Karpas-422 (cell line): ENCODE data around the gene GSPT1. TPM values are rescaled to one million over a fixed set of nuclear protein-coding genes. Genes with fewer than 3 reads are reported as not detected.
"Not testable (repeated sequence)": the region's sequence is repeated elsewhere in the genome, so short reads cannot be mapped to it uniquely, and the experiment has no call there.

ENCODE experiments used
- DNase-seq: peaks from one replicate; pipeline ENCODE4 v3.0.0-alpha.2; 2015
- H2AFZ ChIP-seq: fragments of 200-600 bp; sonication (generic); 2 replicates; pipeline ENCODE4 v1.6.1; 2014; ENCODE audit warnings: antibody characterized with exemption, low read length, mixed read lengths
- H3K27ac ChIP-seq: fragments of 200-600 bp; sonication (generic); 2 replicates; pipeline ENCODE4 v1.5.1; 2014; ENCODE audit warnings: mild to moderate bottlenecking, low read length, moderate library complexity
- H3K27me3 ChIP-seq: fragments of 200-600 bp; sonication (generic); 2 replicates; pipeline ENCODE4 v1.6.1; 2014; ENCODE audit warnings: low read length, mixed read lengths
- H3K36me3 ChIP-seq: fragments of 200-600 bp; sonication (generic); 2 replicates; pipeline ENCODE4 v1.6.1; 2014; ENCODE audit warnings: low read length, mixed read lengths; ENCODE audit not compliant: insufficient read depth
- H3K4me1 ChIP-seq: fragments of 200-600 bp; sonication (generic); 2 replicates; pipeline ENCODE4 v1.6.1; 2014; ENCODE audit warnings: mild to moderate bottlenecking, low read length, mixed read lengths
- H3K4me2 ChIP-seq: fragments of 200-600 bp; sonication (generic); 2 replicates; pipeline ENCODE4 v1.6.1; 2014; ENCODE audit warnings: low read length, low read depth, mild to moderate bottlenecking; ENCODE audit not compliant: poor library complexity, severe bottlenecking
- H3K4me3 ChIP-seq: fragments of 200-600 bp; sonication (generic); 2 replicates; pipeline ENCODE4 v1.5.1; 2014; ENCODE audit warnings: mild to moderate bottlenecking, antibody characterized with exemption, low read length, mixed read lengths
- H3K79me2 ChIP-seq: fragments of 200-600 bp; sonication (generic); 2 replicates; pipeline ENCODE4 v1.6.1; 2014; ENCODE audit warnings: mild to moderate bottlenecking, low read length, mixed read lengths
- H3K9ac ChIP-seq: fragments of 200-600 bp; sonication (generic); 2 replicates; pipeline ENCODE4 v1.6.0; 2014; ENCODE audit warnings: low read length
- H3K9me2 ChIP-seq: fragments of 200-600 bp; sonication (generic), shearing (Covaris generic); replicated peaks from 2 replicates; pipeline ENCODE4 v1.6.0; 2014; ENCODE audit warnings: mild to moderate bottlenecking, low read length, moderate library complexity; ENCODE audit not compliant: insufficient read depth
- H3K9me3 ChIP-seq: fragments of 300-700, 200-600 bp; sonication (generic); 2 replicates; pipeline ENCODE4 v1.6.1; 2014; ENCODE audit warnings: low read length, mixed read lengths
- H4K20me1 ChIP-seq: fragments of 200-600 bp; sonication (generic); 2 replicates; pipeline ENCODE4 v1.6.1; 2014; ENCODE audit warnings: mild to moderate bottlenecking, antibody characterized with exemption, low read length, low read depth; ENCODE audit not compliant: insufficient read depth
- total RNA-seq: library from RNA; depleted of rRNA; stranded (reverse); fragments of >200 nt; shearing (Covaris generic); gene quantifications from 2 replicates; pipeline ENCODE4 v1.2.3, GENCODE V29; 2014; ENCODE audit warnings: low replicate concordance; rRNA removed

The GSPT1 gene
- 66.5 and 80.2 TPM in 2 replicates for total RNA-seq

GRCh38 chr16:11915644-11916523 lies at the start of gene GSPT1:
Gene GSPT1, minus strand, starts transcription at chr16:11915956. Its CDS starts 236 bp downstream, at chr16:11915720.
- H3K36me3 ChIP-seq = peaks cover 13% of the 10 kb centered on the region

GRCh38 chr16:11964761-11965551 lies 49.2 kb upstream of the GSPT1 start, which contains the start of gene TNFRSF17:
Gene TNFRSF17, plus strand, starts transcription at chr16:11965210. Its CDS starts 115 bp downstream, at chr16:11965325.
- Histone ChIP-seq H3K79me2 (no peaks in the 10 kb centered on the region), H3K9ac (peak within 1 kb of the TSS; percentile 64), H3K36me3 (no peaks in the 10 kb centered on the region), H3K27me3 (no peaks in the 10 kb centered on the region), H3K27ac (peak within 1 kb of the TSS; percentile 85), H3K4me2 (peak within 1 kb of the TSS; percentile 94), H3K9me3 (no peaks in the 10 kb centered on the region), H4K20me1 (no peaks in the 10 kb centered on the region), H3K4me1 (peaks cover 54% of the 10 kb centered on the region), H3K9me2 (no peaks in the 10 kb centered on the region), H2AFZ (peak within 1 kb of the TSS; percentile 67), H3K4me3 (peak within 1 kb of the TSS; percentile 66)
- DNase-seq = peak; percentile 83

More at GRCh38 chr16:11915644-11916523, at the start of gene GSPT1:
- Histone ChIP-seq H3K9me2 (no peaks in the 10 kb centered on the region), H3K4me1 (peaks cover 27% of the 10 kb centered on the region), H3K27ac (peak within 1 kb of the TSS; percentile 57), H3K9ac (peak within 1 kb of the TSS; percentile 95), H3K4me2 (peak within 1 kb of the TSS; percentile 83), H3K4me3 (peak within 1 kb of the TSS; percentile 70), H3K9me3 (no peaks in the 10 kb centered on the region), H3K79me2 (peaks cover 45% of the 10 kb centered on the region), H2AFZ (peak within 1 kb of the TSS; percentile 98), H4K20me1 (peaks cover 29% of the 10 kb centered on the region), H3K27me3 (no peaks in the 10 kb centered on the region)
- DNase-seq = peak; percentile 100

GRCh38 chr16:11963706-11964105 lies 48.0 kb upstream of the GSPT1 start:
- Histone ChIP-seq H3K9ac (peak overlapping the region; percentile 64), H2AFZ (0 out of 2 replicates have a peak overlapping the region, but pooled peaks have one; percentile 12), H3K4me2 (peak overlapping the region; percentile 94), H3K27me3 (no peaks in the 10 kb centered on the region), H3K4me1 (peaks cover 64% of the 10 kb centered on the region), H3K4me3 (peak overlapping the region; percentile 66; the same call in 1 of the 2 replicates), H3K79me2 (no peaks in the 10 kb centered on the region), H3K36me3 (no peaks in the 10 kb centered on the region), H4K20me1 (no peaks in the 10 kb centered on the region), H3K27ac (peak overlapping the region; percentile 85), H3K9me2 (no peaks in the 10 kb centered on the region), H3K9me3 (no peaks in the 10 kb centered on the region)
- DNase-seq = no peak

- not testable (repeated sequence) for H3K9me3 ChIP-seq, H3K9me2 ChIP-seq, DNase-seq, H3K36me3 ChIP-seq, H3K79me2 ChIP-seq, H3K27me3 ChIP-seq, H4K20me1 ChIP-seq
- H3K4me2 ChIP-seq = peak overlapping the region; percentile 94
- 0 out of 2 replicates have a peak overlapping the region, but pooled peaks have one; percentile 12 for H2AFZ ChIP-seq
- 0 out of 2 replicates have a peak overlapping the region, but pooled peaks have one; percentile 66 for H3K4me3 ChIP-seq
- H3K4me1 ChIP-seq = peaks cover 64% of the 10 kb centered on the region
- H3K9ac ChIP-seq = peak overlapping the region; percentile 64; the same call in 1 of the 2 replicates
- H3K27ac ChIP-seq = peak overlapping the region; percentile 85
Observed at GRCh38 chr16:11962978-11963377, 47.2 kb upstream of the GSPT1 start.

- H3K9ac ChIP-seq, H3K79me2 ChIP-seq, DNase-seq, H2AFZ ChIP-seq, H3K9me2 ChIP-seq, H3K4me3 ChIP-seq, H3K4me2 ChIP-seq, H4K20me1 ChIP-seq, H3K36me3 ChIP-seq, H3K27ac ChIP-seq, H3K27me3 ChIP-seq, H3K9me3 ChIP-seq: not testable (repeated sequence)
- H3K4me1 ChIP-seq = peaks cover 60% of the 10 kb centered on the region
Observed at GRCh38 chr16:11962457-11962856, 46.7 kb upstream of the GSPT1 start.

GRCh38 chr16:11957591-11958395 lies 42.0 kb upstream of the GSPT1 start:
- DNase-seq = no peak
- Histone ChIP-seq H3K79me2 (no peaks in the 10 kb centered on the region), H3K36me3 (no peaks in the 10 kb centered on the region), H3K27ac (no peak overlapping the region), H3K27me3 (no peaks in the 10 kb centered on the region), H3K9me3 (no peaks in the 10 kb centered on the region), H3K4me3 (no peak overlapping the region), H2AFZ (no peak overlapping the region), H3K4me2 (no peak overlapping the region), H3K9ac (no peak overlapping the region), H4K20me1 (no peaks in the 10 kb centered on the region), H3K9me2 (no peaks in the 10 kb centered on the region), H3K4me1 (peaks cover 14% of the 10 kb centered on the region)

GRCh38 chr16:11956558-11956957 lies 40.8 kb upstream of the GSPT1 start:
- Histone ChIP-seq H3K4me3 (no peak overlapping the region), H2AFZ (no peak overlapping the region), H3K27ac (no peak overlapping the region), H3K9me2 (no peaks in the 10 kb centered on the region), H3K4me2 (no peak overlapping the region), H3K4me1 (peaks cover 12% of the 10 kb centered on the region), H3K9me3 (no peaks in the 10 kb centered on the region), H3K79me2 (no peaks in the 10 kb centered on the region), H4K20me1 (no peaks in the 10 kb centered on the region), H3K27me3 (no peaks in the 10 kb centered on the region), H3K9ac (no peak overlapping the region), H3K36me3 (no peaks in the 10 kb centered on the region)
- no peak for DNase-seq
